Measurements from ENCODE around the gene NXN. TPM values are rescaled to one million over a fixed set of nuclear protein-coding genes. Genes with fewer than 3 reads are reported as not detected.

Gene NXN
- polyA plus RNA-seq, 1 experiment, result 118 TPM

DNA sequence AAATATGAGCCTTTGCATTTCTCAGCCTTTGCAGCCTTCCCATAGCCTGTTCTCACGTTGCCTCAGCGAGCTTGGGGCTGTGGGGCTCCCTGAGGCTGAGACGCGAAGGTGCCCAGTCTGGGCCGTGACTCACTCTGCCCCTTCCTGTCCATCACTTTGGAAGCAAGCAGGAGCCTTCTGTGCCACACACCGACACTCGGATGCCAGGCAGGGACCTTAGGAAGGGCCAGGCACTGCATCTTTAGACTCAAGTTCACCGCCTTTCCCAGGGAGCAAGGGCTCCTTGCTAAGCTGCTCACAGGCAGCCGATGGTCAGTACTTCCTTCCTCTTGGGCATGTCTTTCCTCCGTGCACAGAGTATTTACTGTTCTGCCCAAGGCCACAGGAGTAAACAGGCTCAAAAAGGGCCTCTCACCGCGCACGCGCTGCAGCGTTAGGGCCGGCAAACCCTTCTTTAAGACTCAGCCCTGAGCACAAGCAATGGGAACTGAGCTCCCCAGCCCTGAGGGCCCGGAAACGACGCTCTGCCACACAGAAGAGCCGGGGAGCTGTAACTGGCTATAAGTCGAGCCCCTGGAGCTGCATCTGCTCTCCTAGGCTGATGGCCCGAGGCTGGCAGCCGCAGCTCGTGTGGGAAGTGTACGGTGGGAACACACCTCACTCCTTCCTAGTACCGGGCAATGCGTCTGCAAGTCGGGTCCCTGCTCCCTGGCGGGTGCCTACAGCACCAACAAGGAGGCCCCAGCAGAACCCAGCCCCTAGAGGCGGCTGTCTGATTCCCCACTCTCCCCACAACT lies 24.6 kb upstream of the NXN start:
- H3K4me3 ChIP-seq (ENCODE audit: low read depth, low read length), result no peak overlapping the region
- peaks cover 3% of the 10 kb centered on the region; the same call in 1 of the 2 replicates for H3K9me3 ChIP-seq (ENCODE audit: control insufficient read depth, insufficient read depth, low read length)
- peak overlapping the region; percentile 70 for H3K27ac ChIP-seq (ENCODE audit: low read depth, low read length)
- no peak for DNase-seq (ENCODE audit: low read depth, low spot score)
- TF ChIP-seq, protein P1, sequence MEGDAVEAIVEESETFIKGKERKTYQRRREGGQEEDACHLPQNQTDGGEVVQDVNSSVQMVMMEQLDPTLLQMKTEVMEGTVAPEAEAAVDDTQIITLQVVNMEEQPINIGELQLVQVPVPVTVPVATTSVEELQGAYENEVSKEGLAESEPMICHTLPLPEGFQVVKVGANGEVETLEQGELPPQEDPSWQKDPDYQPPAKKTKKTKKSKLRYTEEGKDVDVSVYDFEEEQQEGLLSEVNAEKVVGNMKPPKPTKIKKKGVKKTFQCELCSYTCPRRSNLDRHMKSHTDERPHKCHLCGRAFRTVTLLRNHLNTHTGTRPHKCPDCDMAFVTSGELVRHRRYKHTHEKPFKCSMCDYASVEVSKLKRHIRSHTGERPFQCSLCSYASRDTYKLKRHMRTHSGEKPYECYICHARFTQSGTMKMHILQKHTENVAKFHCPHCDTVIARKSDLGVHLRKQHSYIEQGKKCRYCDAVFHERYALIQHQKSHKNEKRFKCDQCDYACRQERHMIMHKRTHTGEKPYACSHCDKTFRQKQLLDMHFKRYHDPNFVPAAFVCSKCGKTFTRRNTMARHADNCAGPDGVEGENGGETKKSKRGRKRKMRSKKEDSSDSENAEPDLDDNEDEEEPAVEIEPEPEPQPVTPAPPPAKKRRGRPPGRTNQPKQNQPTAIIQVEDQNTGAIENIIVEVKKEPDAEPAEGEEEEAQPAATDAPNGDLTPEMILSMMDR (IDR thresholded peaks at IDR 0.05; ENCODE audit: low read depth, low read length), result no peak
- CTCF ChIA-PET, result interaction anchor here (10.3 kb wide), 1 partner anchor 52 kb away, joined by 141 read pairs; no protein-coding TSS in a partner anchor
- POLR2A ChIA-PET, result no interaction called here
- H3K27me3 ChIP-seq (ENCODE audit: control insufficient read depth, insufficient read depth, low read length), result no peaks in the 10 kb centered on the region

DNA sequence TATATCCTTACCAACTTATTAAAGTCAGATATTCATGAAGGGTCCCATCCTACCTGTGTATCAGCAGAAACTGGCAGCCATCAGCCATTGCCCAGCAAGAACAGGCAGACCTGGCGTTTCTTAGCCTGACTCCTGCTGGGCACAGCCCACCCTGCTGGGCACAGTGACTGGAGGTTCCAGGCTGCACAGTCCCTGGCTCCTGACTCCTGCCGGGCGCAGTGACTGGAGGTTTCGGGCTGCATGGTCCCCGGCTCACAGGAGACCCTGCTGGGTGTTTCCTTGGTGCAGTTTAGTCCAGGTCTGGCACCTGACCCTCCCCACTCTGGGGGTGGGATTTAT lies 24.0 kb upstream of the NXN start:
- no peaks in the 10 kb centered on the region for H3K27me3 ChIP-seq (ENCODE audit: control insufficient read depth, insufficient read depth, low read length)
- H3K9me3 ChIP-seq (ENCODE audit: control insufficient read depth, insufficient read depth, low read length), result peaks cover 3% of the 10 kb centered on the region; the same call in 1 of the 2 replicates
- no peak for DNase-seq (ENCODE audit: low read depth, low spot score)
- peak overlapping the region; percentile 70 for H3K27ac ChIP-seq (ENCODE audit: low read depth, low read length)
- TF ChIP-seq, protein P1 (IDR thresholded peaks at IDR 0.05; ENCODE audit: low read depth, low read length), result no peak
- ChIA-PET CTCF (interaction anchor here (10.3 kb wide), 1 partner anchor 53 kb away, joined by 141 read pairs; no protein-coding TSS in a partner anchor), POLR2A (interaction anchor here (1.6 to 2.5 kb wide), 2 partner anchors 44 to 52 kb away, joined by 10 to 11 read pairs; no protein-coding TSS in a partner anchor)
- 0 out of 2 replicates have a peak overlapping the region, but pooled peaks have one; percentile 2 for H3K4me3 ChIP-seq (ENCODE audit: low read depth, low read length)

DNA sequence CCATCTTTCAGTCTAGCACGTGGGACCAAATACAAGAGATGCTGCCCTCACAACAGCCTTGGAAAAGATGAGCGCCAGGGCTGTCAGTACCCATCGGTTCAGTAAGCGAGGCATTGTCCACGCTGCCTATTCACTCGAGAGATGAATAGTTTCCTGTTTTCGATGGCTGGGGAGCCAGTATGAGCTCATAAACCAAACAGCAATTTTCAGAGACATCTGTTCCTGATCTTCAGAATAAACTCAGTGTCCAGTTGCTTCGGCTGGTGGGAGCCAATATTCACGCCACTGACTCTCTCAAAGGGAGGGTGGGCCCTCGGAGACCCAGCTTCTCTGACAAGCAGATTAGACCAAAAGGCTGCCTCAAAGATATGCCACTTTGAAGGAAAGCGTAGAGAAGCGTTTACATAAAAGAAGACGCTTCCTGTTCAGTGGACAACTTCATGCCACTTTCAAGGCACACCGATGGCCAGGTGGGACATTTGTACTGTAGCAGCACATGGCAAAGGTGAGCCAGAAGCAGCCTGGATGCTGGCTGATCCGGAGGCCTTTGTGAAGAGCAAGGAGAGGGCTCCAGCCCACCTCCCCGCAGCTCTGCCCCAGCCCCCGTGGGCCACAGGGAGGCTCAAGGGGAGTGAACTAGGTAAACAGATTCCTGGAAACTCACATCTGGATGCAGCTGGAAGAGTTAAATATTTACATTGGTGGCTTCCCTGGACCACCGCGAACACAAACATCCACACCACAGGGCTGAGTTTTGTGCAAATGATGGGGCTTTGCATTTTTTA lies 23.4 kb upstream of the NXN start:
- ChIA-PET POLR2A (interaction anchor here (0.8 to 2.5 kb wide), 4 partner anchors 26 to 53 kb away, joined by 3 to 11 read pairs (median 8); no protein-coding TSS in a partner anchor), CTCF (interaction anchor here (0.6 to 10.3 kb wide), 3 partner anchors 54 to 241 kb away, joined by 3 to 141 read pairs (median 3); no protein-coding TSS in a partner anchor)
- Histone ChIP-seq H3K27me3 (ENCODE audit: control insufficient read depth, insufficient read depth, low read length) (no peaks in the 10 kb centered on the region), H3K27ac (ENCODE audit: low read depth, low read length) (peak overlapping the region; percentile 92), H3K4me3 (ENCODE audit: low read depth, low read length) (no peak overlapping the region; the same call in 1 of the 2 replicates), H3K9me3 (ENCODE audit: control insufficient read depth, insufficient read depth, low read length) (peaks cover 3% of the 10 kb centered on the region; the same call in 1 of the 2 replicates)
- DNase-seq (ENCODE audit: low read depth, low spot score), result peak; percentile 75
- TF ChIP-seq, protein P1 (IDR thresholded peaks at IDR 0.05; ENCODE audit: low read depth, low read length), result no peak

DNA sequence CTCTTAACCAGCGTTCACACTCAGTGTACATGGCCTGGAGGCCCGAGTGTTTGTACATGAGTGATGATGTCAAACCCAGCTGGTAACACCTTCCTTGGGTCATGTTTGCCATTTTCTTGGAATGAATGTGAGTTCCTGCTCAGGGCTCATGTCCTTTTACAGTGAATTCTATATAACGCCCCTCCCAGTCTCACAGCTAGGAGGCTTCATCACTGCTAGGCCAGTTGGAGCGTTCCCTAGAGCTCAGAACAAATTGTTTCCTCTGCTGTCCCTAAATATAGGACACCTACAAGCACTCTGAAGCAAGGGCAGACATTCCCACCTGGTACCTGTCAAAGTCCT lies 22.8 kb upstream of the NXN start:
- Histone ChIP-seq H3K4me3 (ENCODE audit: low read depth, low read length) (no peak overlapping the region; the same call in 1 of the 2 replicates), H3K9me3 (ENCODE audit: control insufficient read depth, insufficient read depth, low read length) (peaks cover 3% of the 10 kb centered on the region; the same call in 1 of the 2 replicates), H3K27me3 (ENCODE audit: control insufficient read depth, insufficient read depth, low read length) (no peaks in the 10 kb centered on the region), H3K27ac (ENCODE audit: low read depth, low read length) (peak overlapping the region; percentile 92)
- POLR2A ChIA-PET, result interaction anchor here (0.8 to 2.5 kb wide), 4 partner anchors 26 to 54 kb away, joined by 3 to 11 read pairs (median 8); no protein-coding TSS in a partner anchor
- CTCF ChIA-PET, result interaction anchor here (0.9 to 10.3 kb wide), 2 partner anchors 54 to 185 kb away, joined by 3 to 141 read pairs; no protein-coding TSS in a partner anchor
- DNase-seq (ENCODE audit: low read depth, low spot score), result no peak
- TF ChIP-seq, protein P1 (IDR thresholded peaks at IDR 0.05; ENCODE audit: low read depth, low read length), result peak; percentile 19; the same call in 1 of the 2 replicates
